Stimulated activated CD8-positive, alpha-beta memory T cell treated with anti-CD3 and anti-CD28 coated beads, Interleukin-15, amount 100 ng/mL, for 24 hours (primary cell): ENCODE measurements around the gene GAS7.
A peak's percentile ranks its signal among the peaks of the same experiment; 100 is the strongest.

Experiments
- DNase-seq: peaks from one replicate; pipeline ENCODE4 v3.0.0-alpha.2; 2020; ENCODE audit warnings: low read depth

The GAS7 gene

DNA sequence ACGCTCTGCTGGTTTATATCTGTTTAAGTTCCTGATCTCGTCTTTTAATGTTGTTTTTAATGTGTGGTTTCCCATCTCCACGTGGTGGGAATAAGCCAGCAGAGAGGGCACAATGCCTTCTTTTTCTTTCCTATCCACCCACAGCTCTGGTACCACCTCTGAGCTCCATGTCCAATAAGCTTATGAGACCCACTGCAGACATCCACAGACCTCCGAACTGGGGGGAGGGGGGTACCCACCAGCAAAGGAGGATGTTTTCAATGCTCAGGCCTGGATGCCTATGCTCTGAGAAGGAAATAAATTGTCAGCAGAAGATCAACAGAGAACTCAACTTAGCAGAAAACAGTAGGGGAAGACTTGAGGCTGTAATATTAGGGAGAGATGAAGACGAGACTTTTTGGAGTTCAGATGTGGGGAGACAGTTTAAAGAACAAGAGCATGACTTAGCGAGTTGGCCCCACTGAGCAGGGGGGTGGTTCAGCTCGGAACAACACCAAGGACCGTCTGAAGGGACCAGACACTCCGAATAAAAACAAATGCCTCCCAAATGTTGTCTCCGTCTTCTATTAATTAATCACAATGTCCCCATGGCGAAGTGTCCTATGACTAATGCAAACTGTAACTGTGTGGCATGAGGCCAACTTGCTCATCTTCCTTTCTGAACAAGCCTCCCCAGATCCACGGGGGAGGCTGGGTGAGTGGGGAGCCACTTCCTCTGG, 62.7 kb downstream of the GAS7 start:
- DNase-seq: no peak

DNA sequence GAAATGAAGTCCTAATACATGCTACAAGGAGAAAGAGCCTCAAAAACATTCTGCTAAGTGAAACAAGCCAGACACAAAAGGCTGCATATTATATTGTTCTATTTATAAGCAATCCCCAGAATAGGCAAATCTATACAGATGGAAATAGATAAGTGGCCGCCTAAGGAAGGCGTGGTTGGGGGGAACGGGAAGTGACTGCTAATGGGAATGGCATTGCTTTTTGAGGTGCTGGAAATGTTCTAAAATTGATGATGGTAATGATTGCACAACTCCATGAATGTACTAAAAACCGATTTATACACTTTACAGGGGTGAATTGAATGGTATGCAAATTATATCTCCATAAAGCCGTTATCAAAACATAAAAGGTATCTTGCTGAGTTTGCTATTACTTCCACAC, 67.7 kb downstream of the GAS7 start:
- DNase-seq: no peak

DNA sequence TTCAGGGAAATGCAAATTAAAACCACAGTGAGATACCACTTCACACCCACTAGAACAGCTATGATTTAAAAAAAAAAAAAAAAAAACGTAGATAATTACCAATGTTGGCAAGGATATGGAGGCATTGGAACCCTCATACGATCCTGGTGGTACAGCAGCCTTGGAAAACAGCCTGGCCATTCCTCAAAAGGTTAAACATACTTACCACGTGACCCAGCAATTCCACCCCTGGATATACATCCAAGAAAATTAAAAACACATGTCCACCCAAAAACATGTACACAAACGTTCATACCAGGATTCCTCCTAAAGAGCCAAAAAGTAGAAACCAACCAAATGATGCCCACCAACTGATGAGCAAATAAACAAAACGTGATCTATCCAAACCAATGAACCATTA, 68.1 kb downstream of the GAS7 start:
- no peak for DNase-seq

DNA sequence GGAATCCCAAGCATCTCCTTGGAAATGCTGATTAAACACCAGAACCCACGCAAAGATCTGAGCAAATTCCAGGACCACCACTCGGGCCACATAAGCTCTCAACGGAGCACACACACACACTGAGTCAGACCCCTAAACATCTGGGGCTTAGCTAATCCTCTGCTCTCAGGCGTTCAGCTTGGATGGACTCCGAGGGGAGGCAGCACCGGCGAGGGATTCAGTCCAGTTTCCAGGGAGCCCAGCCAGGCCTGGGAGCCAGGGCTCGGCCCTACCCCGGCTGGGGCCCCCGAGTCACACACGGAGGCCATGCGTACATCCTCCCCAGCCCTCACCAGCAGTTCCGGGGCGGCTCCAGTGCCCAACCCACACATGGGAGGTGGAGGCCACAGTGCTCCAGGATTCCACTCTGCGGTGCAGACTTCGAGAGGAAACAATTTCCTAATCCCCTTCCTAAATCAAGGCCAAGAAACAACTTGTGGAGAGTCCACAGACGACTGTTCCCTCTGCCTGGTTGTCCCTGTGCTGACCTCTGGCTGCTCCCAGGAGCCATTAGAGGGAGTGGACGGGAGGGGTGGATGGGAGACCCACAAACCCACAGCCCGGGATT, 70.5 kb downstream of the GAS7 start:
- DNase-seq: no peak

DNA sequence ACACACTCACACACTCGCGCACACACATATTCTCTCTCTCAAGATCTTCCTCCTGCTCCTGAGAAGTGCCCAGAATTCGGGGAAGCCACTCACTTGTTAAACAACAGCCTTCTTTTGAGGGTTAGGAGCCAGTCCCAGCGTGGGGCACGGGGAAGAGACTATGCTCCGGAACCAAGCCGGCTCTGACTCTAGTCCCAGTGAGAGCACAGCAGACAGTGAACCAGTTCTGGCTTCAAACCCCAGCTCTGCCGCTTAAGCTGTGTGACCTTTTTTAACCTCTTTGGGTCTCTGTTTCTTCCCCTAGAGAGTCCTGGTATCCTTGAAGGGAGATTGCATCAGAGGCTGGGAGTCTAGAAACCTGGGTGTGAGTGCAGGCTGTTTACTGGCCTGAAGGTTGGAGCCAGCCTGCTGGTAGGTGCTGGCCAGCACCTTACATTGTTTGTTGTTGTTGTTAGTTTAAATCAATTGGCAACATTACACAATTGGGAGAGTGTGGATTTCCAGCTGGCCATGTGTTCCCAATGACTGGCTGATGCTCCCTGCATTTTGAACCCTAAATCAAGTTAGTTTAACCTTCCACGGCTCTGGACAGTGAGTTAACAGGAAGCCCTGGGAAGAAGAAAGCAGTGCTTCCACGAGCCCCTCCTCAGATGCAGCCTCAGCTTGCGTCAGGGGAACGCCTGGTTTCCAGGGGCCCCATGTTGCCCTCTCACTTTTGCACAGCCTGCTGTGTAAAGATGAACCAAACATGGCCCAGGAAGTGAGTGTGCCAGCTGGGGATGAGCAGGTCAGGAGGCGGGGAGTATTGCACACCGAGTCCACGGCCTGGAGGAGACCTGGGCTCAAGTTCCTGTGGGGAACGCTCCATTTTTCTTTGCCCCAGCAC, 71.5 kb downstream of the GAS7 start:
- DNase-seq: no peak

DNA sequence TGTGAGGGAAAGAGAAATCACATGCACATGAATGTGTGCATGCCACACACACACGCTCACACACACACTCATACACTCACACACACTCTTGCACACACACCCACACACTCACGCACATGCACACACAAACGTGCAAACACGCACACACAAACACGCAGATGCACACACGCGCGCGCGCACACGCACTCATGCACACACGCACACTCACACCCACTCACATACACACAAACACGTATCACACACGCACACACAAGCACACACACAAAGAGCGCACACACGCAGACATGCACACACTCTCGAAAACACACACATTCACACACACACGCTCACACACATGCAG, 72.2 kb downstream of the GAS7 start:
- DNase-seq: no peak

DNA sequence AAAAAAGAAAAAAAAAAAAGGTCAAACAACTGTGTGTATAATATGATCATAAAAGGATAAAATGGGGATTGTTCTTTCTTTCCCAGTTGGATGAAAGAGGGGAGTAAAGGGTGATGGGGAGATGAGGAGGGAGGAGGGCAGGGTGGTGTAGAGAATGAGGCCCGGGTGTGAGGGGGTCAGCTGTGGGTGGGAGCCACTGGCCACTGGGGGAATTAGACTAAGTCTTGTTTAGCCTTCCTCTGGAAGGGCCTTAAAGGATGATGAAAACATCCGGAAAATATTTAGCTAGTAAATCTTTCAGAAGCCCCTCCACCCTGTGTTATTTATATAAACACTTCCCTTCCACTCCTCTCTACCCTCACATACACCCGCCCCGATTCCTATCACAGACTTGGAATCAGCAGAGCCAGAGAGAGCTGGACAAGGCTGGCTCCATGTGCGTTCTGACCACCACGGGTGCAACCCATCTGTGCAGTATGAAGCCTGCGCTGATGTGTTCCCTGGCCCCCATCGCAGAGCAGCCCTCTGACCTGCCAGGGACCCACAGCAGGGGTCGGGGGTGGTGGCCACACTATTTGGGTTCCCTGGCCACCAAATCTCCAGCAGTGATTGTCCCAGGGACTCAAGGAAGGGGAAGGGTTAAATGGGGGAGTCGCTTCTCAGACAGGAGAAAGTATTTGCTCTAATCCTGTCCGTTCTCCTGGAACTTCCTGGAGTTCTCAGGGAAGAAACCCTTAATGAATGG, 72.7 kb downstream of the GAS7 start:
- DNase-seq: no peak

DNA sequence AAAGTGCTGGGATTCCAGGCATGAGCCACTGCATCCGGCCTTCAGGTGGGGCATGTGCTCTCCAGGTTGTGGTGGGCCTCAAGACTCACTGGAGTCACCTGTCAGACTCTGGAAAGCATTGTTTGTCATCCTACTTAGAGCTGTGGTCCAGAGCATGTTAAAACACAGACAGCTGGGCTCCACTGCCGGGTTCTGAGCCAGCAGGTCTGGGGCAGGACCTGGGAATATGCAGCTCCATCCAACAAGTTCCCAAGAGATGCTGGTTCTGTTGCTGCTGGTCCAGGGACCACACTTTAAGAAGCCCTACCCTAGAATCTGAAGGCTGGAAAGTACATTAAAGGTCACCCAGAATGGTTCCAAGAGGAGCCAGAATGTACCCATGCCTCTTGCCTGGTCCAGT, 75.3 kb downstream of the GAS7 start:
- no peak for DNase-seq

DNA sequence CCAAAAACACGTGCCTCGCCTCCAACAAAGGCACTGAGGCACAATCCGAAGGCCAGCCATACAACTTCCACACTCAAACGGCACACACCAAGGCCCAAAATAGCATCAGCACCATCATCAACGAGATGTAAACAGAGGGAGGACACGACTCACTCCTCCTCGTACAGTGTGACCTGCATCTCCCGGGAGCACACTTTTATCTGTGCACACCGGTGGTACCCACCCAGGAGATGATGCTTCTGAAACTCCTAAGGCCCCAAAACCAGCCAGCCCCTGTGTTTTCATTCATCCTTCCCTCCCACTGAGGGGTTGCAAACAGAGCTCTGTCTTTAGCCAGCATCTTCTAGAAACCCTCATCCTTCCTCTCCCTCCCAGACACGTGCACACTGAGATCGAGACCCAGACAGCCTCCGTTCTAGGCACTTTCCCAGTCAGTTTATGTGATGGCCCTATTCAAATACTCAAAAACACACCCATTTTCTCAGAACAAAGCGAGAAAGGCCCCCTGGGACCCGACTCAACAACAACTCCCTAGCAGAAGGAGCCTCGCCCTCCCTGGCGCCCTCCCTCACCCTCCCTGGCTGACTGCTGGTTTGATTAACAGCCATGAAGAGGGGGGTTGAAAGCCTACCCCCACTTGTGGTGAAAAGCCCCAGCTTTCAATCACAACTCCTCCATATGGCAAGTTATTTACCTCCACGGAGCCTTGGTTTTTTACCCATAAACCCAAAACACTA, 76.3 kb downstream of the GAS7 start:
- no peak for DNase-seq

DNA sequence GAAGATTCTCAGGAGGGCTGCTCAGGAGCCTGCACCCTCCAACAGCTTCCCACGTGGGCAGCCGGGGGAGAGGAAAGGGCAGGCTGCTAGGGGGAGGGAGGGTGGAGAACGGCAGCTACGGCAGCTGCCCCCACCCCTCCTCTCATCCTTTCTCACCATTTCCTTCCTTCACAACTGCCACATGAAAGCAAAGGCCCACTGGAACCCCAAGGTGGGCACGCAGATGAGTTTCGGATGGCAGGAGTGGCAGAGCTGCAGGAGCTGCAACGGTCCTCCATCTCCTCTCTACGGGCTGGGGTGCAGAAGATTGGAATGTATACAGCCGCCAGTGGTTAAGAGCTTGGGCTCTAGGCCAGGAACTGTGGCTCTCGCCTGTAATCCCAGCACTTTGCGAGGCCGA, 77.7 kb downstream of the GAS7 start:
- DNase-seq: no peak

DNA sequence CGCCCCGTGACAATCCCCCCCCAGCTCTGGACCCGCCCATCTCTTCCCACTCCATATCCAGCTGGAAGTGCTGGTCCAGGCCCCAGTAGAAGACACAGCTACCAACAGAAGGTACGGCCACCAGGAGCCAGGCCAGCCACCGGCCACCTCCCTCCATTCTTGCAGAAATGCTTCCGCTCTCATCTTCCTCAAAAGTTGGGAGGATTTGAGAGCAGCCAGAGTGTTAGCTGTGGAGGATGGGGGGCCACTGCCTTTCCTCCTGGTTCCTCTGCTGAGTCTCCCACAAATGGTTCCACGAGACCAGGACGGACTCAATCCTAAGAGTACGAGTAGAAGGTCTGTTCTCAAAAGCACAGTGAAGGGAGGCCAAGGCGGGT, 78.3 kb downstream of the GAS7 start:
- no peak for DNase-seq

DNA sequence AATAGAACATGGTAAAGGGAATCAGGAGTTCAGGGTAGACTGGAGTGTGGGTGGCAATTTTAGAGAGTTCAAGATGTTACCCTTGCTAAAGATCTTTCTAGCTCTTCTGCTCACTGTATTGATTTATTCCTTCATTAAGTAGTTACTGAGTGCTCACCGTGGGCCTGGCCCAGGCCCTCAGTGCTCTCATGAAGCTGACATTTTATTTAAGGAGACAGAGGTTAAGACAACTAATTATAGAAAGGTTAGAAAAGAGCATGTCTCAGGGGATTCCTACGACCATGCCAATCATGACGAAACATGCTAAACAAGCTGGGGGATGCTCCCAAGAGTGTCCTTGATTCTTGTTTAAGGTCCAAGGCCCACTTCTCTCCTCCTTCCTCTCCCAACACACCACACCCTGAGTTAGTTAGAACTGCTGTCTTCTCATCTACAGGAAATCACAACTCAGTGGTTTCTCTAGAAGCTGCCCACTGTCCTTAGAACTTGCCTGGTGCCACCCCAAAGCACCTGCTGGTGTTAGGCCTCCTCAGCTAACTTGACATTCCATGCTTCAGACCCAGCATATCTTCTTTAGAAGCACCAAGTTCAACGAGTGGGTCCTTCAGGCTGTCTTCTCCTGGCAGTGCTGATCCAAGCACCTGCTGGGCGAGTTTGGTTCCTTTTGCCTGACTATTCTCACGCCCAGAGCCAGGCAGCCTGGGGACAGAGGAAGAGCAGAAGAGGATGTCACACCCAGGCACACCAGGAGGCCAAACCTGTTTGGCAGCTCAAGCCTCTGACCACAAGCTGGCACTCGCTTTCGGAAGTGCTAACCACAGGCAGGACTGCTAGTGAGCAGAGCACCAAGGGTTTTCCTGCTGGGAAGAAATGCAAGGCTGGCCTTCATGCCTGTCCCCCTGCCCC, 79.0 kb downstream of the GAS7 start:
- DNase-seq: no peak

DNA sequence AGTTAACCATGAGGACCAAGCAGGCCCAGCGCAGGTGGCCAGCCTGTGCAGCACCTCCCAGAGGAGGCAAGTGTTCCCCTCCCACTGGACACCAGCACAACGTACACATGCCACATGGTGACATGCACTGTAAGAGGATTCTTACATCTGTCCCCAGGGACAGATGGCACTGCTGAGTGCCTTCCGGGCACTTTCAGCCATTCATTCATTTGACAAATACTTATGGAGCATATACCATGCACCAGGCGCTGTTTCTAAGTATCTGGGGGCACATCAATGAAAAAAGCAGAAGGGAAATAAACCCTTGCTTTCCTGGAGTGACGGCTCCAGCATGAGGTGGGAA, 79.6 kb downstream of the GAS7 start:
- no peak for DNase-seq

DNA sequence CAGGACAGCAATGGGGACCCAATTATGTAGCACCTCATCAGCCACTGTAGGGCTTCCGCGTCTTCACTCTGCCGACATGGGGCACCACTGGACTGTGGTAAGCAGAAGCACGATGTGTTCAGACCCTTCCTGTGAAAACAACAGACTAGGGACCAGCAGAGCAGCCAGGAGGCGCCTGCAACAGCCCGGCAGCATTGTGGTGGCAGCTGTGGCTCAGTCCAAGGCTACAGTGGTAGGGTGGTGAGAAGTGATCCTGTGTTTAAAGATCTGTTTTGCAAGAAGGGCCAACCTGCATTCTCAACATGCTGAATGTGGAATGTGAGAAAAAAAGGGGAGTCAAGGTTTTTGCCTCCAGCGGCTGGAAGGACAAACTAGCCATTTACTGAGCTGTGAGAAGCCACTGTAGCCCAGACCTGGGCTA, 80.8 kb downstream of the GAS7 start:
- no peak for DNase-seq

DNA sequence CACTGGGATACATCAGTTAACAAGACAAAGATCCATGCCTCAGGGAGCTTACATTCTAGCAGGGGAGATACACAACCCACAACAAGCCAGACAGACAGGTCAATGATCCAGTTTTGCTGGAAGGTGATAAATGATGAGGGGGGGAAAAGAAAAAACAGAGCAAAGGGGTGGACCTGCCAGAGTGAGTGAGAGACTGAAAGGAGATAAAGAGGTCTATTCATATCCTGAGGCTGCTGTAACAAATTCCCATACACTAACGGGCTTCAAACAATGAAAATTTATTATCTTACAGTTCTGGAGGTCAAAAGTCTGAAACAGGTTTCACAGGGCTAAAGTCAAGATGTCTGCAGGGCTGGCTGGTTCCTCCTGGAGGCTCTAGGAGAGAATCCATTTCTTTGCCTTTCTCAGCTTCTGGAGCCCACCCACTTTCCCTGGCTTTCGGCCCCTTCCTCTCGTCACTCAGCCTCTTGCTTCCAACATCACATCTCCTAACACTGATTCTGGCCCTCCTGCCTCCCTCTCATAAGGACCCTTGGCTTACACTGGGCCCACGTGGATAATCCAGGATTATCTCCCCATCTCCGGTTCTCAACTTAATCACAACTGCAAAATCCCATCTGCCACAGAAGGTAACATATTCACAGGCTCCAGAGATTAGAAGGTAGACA, 81.5 kb downstream of the GAS7 start:
- DNase-seq: no peak

DNA sequence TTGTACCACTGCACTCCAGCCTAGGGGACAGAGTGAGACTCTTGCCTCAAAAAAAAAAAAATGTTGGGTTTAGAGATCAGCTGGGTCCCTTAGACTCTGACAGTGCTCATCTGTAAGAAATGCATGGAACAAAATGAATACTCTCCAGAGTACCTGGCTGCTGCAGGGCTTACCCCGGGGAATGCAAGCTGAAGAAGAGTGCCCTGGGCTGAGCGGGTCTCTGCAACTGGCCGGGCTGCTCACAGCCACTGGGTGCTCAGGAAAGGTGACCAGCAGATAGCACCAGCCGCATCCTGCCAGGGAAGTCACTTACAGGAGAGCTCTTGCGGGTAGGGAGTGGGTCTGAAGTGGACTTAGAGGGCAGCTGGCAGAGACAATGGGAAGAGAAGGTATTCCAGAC, 82.1 kb downstream of the GAS7 start:
- no peak for DNase-seq

DNA sequence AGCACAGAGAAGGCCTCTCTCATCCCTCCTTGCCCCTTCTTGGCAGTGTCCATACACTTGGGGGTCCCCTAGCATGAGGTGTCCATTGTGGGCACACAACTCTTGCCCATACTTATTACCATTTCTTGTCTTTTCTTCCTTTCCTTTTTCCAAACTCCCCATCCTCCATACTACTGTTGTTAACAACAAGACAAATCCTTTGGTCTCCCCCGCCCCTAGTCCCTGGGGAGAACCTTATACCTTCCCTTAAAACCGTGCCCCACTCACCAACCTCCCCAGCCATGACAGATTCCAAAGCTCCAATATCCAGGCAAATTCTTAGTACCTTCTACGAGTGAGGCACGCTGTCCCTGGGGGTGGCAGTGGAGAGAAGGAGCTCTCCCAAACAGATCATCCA, 82.9 kb downstream of the GAS7 start:
- no peak for DNase-seq

DNA sequence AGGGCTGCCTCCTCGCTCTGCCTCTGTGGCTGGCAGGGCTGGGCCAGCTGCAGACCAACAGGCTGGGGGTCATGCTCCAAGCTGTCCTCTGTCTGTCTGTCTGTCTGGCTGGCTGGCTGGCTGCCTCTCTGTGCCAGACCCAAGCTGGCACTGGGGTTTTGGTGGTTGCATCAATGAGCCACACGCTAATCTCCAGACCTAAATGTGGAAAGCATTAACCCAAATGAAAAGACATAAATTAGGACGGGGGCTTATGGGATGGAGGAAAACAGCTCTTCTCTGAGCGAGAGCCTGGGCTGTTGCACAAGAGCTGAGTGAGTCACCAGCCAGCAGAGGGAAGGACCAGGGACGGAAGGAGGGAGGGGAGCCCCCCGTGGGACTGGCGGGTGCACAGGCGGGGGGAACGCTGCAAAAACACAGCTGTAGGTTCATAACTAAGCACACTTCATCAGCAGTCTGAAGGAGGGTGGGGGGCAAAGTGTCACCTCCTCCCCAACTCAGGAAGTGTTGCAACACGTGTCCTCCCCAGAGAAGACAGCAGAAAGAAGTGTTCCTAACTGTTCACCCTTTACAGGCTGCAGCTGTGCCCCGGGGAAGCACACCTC, 83.4 kb downstream of the GAS7 start:
- DNase-seq: peak; percentile 21

DNA sequence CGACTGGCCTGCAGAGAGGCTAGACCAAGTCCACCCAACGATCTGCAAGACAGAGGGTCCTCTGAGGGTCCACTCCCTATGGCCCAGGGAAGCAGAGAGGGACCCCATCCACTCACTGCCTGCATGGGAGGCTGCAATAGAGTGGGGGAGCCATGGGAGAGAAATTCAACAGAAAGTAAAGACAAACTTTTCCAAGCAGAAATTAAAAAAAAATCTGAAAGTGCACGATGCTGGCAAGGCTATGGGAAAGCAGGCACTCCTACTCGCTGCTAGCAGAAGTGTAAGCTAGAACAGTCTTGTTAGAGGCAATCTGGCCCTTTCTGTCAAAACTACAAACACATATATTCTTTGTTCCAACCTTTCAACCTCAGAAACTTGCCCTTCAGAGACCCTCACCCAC, 85.4 kb downstream of the GAS7 start:
- DNase-seq: no peak

DNA sequence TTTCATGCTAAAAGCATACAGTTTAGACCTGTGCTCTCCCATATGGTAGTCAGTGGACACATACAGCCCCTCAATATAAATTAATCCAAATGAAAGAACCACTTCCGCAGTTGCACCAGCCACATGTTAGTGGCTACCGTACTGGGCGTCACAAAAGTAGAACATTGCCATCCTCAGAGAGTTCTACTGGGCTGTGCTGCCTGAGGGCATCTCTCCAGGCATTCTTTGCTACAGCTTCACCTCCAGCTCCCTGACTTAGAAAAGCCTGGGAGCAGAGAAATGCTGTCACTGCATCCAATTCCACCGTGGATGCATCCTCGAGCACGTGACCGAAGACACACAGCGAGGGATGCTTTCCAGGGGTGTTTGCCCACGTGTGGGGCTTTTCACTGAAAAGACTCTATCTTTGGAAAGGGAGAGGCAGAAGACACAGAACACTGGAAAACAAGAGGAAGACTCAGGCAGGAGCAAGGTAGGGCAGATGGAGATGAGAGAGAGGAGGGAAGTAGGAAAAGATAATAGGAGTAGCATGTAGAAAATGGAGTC, 86.4 kb downstream of the GAS7 start:
- DNase-seq: no peak
